Hematopoietic multipotent progenitor cell treated with erythropoietin and hydrocortisone succinate and interleukin-3 and kit ligand, for 15 days (in vitro differentiated cells): ENCODE results near the gene GNGT2.

ENCODE experiments used
- DNase-seq: peaks from one replicate; pipeline ENCODE4 v3.0.0-alpha.2; 2015; ENCODE audit warnings: low spot score

Gene GNGT2

GRCh38 chr17:49168706-49169105, 41.7 kb downstream of the GNGT2 start:
- DNase-seq, result no peak

GRCh38 chr17:49165143-49165542, 45.2 kb downstream of the GNGT2 start:
- no peak for DNase-seq

- DNase-seq, result no peak
Observed at GRCh38 chr17:49162866-49163265, 47.5 kb downstream of the GNGT2 start.

- DNase-seq, result no peak
Observed at GRCh38 chr17:49157784-49158183, 52.6 kb downstream of the GNGT2 start.

GRCh38 chr17:49156256-49156655, 54.1 kb downstream of the GNGT2 start:
- DNase-seq, result no peak
